Smooth muscle cell (in vitro differentiated cells): Measurements from ENCODE around the gene TDRD3. TPM values are rescaled to one million over a fixed set of nuclear protein-coding genes. Genes with fewer than 3 reads are reported as not detected.

Experiments used
- DNase-seq: peaks from one replicate; lab custom pipeline; 2025; ENCODE audit not compliant: unreplicated experiment; lab: John Stamatoyannopoulos, UW
- H2AFZ ChIP-seq: fragments of 200-600 bp; sonication (generic); 2 replicates; pipeline ENCODE4 v1.6.0; 2016; ENCODE audit warnings: antibody characterized with exemption, low read depth, mild to moderate bottlenecking
- H3F3A ChIP-seq: fragments of 200-600 bp; sonication (generic); 2 replicates; pipeline ENCODE4 v1.6.0; 2017; ENCODE audit warnings: antibody characterized with exemption, low read depth
- H3K27ac ChIP-seq: fragments of 200-600 bp; sonication (generic); 2 replicates; pipeline ENCODE4 v1.5.1; 2016; ENCODE audit warnings: low read depth, mild to moderate bottlenecking
- H3K27me3 ChIP-seq: fragments of 200-600 bp; sonication (generic); 2 replicates; pipeline ENCODE4 v1.6.1; 2016; ENCODE audit warnings: low read depth, mild to moderate bottlenecking
- H3K36me3 ChIP-seq: fragments of 200-600 bp; sonication (generic); 2 replicates; pipeline ENCODE4 v1.5.1; 2016; ENCODE audit warnings: low read depth
- H3K4me1 ChIP-seq: fragments of 200-600 bp; sonication (generic); 2 replicates; pipeline ENCODE4 v1.5.1; 2016; ENCODE audit warnings: low read depth
- H3K4me2 ChIP-seq: fragments of 200-600 bp; sonication (generic); 2 replicates; pipeline ENCODE4 v1.6.0; 2016; ENCODE audit warnings: mild to moderate bottlenecking
- H3K4me3 ChIP-seq: fragments of 200-600 bp; sonication (generic); 2 replicates; pipeline ENCODE4 v1.5.1; 2016; ENCODE audit warnings: mild to moderate bottlenecking
- H3K79me2 ChIP-seq: fragments of 200-600 bp; sonication (generic); 2 replicates; pipeline ENCODE4 v1.6.0; 2016; ENCODE audit warnings: low read depth, mild to moderate bottlenecking
- H3K9ac ChIP-seq: fragments of 200-600 bp; sonication (generic); 2 replicates; pipeline ENCODE4 v1.6.0; 2016; ENCODE audit warnings: low read depth
- H3K9me3 ChIP-seq: fragments of 200-600 bp; sonication (generic); replicated peaks from 2 replicates; pipeline ENCODE4 v1.5.1; 2016; ENCODE audit warnings: low read depth
- H4K20me1 ChIP-seq: fragments of 200-600 bp; sonication (generic); 2 replicates; pipeline ENCODE4 v1.6.0; 2016; ENCODE audit warnings: low read depth
- CTCF ChIP-seq: fragments of 200-600 bp; sonication (generic); IDR thresholded peaks from 2 replicates; pipeline ENCODE4 v1.5.1; 2017; ENCODE audit warnings: borderline replicate concordance, mild to moderate bottlenecking, antibody characterized with exemption; ENCODE audit not compliant: insufficient read depth, poor library complexity, severe bottlenecking
- WGBS: methylation state at CpG from one replicate; pipeline ENCODE4 v1.1.7; 2016; ENCODE audit warnings: low lambda C conversion rate; 5-methylcytosine and 5-hydroxymethylcytosine counted together
- polyA plus RNA-seq: library from polyadenylated mRNA; unstranded; fragments of >200 nt; fragmentation: Nextera tagmentation; extraction: Ambion mirVana; gene quantifications from 2 replicates; pipeline ENCODE4 v1.2.1, GENCODE V29; 2016
- total RNA-seq: library from RNA; depleted of rRNA; stranded (reverse); fragments of >200 nt; gene quantifications from 2 replicates; pipeline ENCODE4 v1.2.3, GENCODE V29; 2014

TDRD3 gene
- total and polyA plus RNA-seq, 2 experiments from 2014 or later, result 7.3 to 20.4 TPM

DNA sequence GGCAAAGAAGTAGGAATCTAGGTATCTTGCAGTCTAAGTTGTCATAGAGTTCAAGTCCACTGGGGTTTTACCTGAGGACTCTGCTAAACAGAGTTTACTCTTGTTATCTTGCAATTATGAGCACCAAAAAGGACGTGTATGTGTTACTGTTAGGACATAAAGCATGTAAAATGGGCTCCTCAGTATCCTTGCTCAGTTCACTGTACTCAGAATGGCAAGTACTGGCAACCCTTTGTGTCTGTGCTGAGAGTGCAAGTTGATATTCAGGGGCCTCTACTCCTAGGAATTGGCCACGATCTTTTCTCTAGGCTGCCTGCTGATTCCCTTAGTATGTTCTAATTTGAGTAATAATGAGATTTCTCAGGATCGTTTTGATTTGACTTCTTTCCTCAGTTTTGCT lies 13.3 kb downstream of the TDRD3 start:
- Histone ChIP-seq H3K4me2 (no peak overlapping the region), H2AFZ (no peak overlapping the region), H3K9me3 (no peaks in the 10 kb centered on the region), H3K36me3 (no peaks in the 10 kb centered on the region), H3F3A (no peaks in the 10 kb centered on the region), H3K4me3 (no peak overlapping the region), H3K27ac (no peak overlapping the region), H4K20me1 (peaks cover 23% of the 10 kb centered on the region), H3K4me1 (no peaks in the 10 kb centered on the region), H3K9ac (no peak overlapping the region), H3K27me3 (no peaks in the 10 kb centered on the region), H3K79me2 (peaks cover 57% of the 10 kb centered on the region)
- no peak for TF ChIP-seq CTCF
- DNase-seq, result no peak
- WGBS, result 81% methylated on average over 3 of the region's 3 CpGs

GRCh38 chr13:60411464-60411863 lies 14.4 kb downstream of the TDRD3 start:
- WGBS, result 91% methylated on average over 1 of the region's 1 CpG
- Histone ChIP-seq H2AFZ (no peak overlapping the region), H3K27me3 (no peaks in the 10 kb centered on the region), H3K4me1 (no peaks in the 10 kb centered on the region), H3K9me3 (no peaks in the 10 kb centered on the region), H3K36me3 (no peaks in the 10 kb centered on the region), H3K4me2 (no peak overlapping the region), H3K79me2 (peaks cover 52% of the 10 kb centered on the region), H4K20me1 (peaks cover 16% of the 10 kb centered on the region), H3F3A (no peaks in the 10 kb centered on the region), H3K27ac (no peak overlapping the region), H3K4me3 (no peak overlapping the region), H3K9ac (no peak overlapping the region)
- DNase-seq, result no peak
- TF ChIP-seq CTCF, result no peak

DNA sequence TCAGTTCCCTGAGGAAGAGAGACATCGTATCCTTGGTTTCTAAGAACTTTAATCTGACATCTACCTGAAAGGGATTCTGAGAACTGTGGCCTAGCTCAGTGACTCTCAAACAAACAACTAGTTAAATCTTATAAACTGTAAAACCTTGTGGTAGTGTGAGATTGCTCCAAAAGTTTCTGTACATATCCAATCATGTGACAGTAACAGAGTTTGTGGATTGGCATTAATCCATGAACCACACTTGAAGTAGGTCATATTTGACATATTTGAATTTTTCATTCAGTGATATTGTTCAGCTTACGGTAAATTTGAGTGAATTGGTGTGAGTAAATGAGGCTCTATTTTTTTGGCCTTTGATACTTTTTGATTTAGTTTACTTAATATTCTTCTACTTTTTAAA lies 15.0 kb downstream of the TDRD3 start:
- Histone ChIP-seq H3K27ac (no peak overlapping the region), H4K20me1 (peaks cover 16% of the 10 kb centered on the region), H3F3A (no peaks in the 10 kb centered on the region), H3K9ac (no peak overlapping the region), H3K36me3 (no peaks in the 10 kb centered on the region), H3K4me3 (no peak overlapping the region), H3K27me3 (no peaks in the 10 kb centered on the region), H3K4me2 (no peak overlapping the region), H3K79me2 (peaks cover 50% of the 10 kb centered on the region), H2AFZ (no peak overlapping the region), H3K4me1 (no peaks in the 10 kb centered on the region), H3K9me3 (no peaks in the 10 kb centered on the region)
- TF ChIP-seq CTCF, result no peak
- 99% methylated on average over 2 of the region's 2 CpGs for WGBS
- DNase-seq, result no peak

DNA sequence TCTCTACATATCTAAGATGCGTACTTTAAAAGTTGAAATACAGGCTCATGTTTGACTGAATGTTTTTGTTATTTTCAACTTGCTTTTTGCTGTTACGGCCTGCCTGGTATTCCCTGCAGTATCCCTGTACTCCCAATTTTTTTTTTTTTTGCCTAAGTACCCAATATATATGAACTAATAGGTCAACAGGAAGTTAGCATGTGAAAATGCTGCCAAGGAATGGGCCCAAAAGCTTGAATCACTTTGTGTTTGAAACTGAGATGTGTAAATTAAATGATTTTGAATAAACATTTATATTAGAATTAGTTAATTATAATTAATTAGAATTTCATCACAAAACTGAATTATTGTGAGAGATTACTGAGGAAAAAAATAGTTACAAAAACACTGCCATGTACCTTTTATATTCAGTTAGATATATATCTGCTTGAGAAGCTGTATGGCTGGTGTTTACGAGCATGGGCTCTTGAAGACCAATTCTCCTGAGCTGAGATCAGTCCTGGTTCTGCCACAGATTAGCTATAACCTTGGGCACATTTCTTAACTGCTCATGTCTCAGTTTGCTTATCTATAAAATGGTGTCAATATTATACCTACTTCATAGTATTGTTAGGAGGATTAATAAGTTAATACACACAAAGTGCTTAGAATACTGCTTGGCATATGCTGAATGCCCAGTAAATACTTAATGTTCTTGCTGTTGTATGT lies 16.0 kb downstream of the TDRD3 start:
- Histone ChIP-seq H3K4me3 (no peak overlapping the region), H3K4me1 (no peaks in the 10 kb centered on the region), H3K27ac (no peak overlapping the region), H3K79me2 (peaks cover 57% of the 10 kb centered on the region), H3K9me3 (no peaks in the 10 kb centered on the region), H3K36me3 (no peaks in the 10 kb centered on the region), H3K9ac (no peak overlapping the region), H3F3A (no peaks in the 10 kb centered on the region), H3K4me2 (no peak overlapping the region), H3K27me3 (no peaks in the 10 kb centered on the region), H4K20me1 (peaks cover 18% of the 10 kb centered on the region), H2AFZ (no peak overlapping the region)
- no peak for DNase-seq
- TF ChIP-seq CTCF, result no peak
- 95% methylated on average over 3 of the region's 3 CpGs for WGBS
